Right atrium auricular region (tissue), 2 donors: ENCODE results near the gene TRIM40. TPM values are rescaled to one million over a fixed set of nuclear protein-coding genes. Genes with fewer than 3 reads are reported as not detected.

Experiments used
- DNase-seq: peaks from one replicate; pipeline ENCODE4 v3.0.0-alpha.2; 2019; ENCODE audit warnings: low spot score
- H3K27ac ChIP-seq, 2 donors: fragments of 200-600 bp; sonication (generic); 1 replicate in 1 of 2; 2 replicates in 1 of 2; pipeline ENCODE4 v1.5.1; 2016 to 2019
- H3K27me3 ChIP-seq, 2 donors: fragments of 200-600 bp; sonication (generic); one replicate each; pipeline versions ENCODE4 v1.5.1 to v1.6.0; 2017 to 2019
- H3K36me3 ChIP-seq: fragments of 200-600 bp; sonication (generic); one replicate; pipeline ENCODE4 v1.5.1; 2016
- H3K4me1 ChIP-seq, 2 donors: fragments of 200-600 bp; sonication (generic); one replicate each; pipeline versions ENCODE4 v1.5.1 to v1.6.0; 2017 to 2019
- H3K4me3 ChIP-seq, 2 donors: fragments of 200-600 bp; sonication (generic); 1 replicate in 1 of 2; 2 replicates in 1 of 2; pipeline ENCODE4 v1.5.1; 2017 to 2019; ENCODE audit warnings: mild to moderate bottlenecking in 1 of 2, moderate library complexity in 1 of 2
- H3K9me3 ChIP-seq, 2 donors: fragments of 200-600 bp; sonication (generic); one replicate each; pipeline ENCODE4 v1.5.1; 2019
- total RNA-seq, 2 donors: library from RNA; depleted of rRNA; stranded (reverse); fragments of >200 nt; gene quantifications; one replicate each; pipeline ENCODE4 v1.1.0, GENCODE V29; 2016
- TF ChIP-seq, protein P1 (sequence below), 2 donors: fragments of 200-600 bp; sonication (generic); IDR thresholded peaks; one replicate each; pipeline ENCODE4 v1.5.1; 2019; ENCODE audit warnings: antibody characterized with exemption in 2 of 2

Gene TRIM40
- total RNA-seq, 2 donors from 2014 or later = not detected

DNA sequence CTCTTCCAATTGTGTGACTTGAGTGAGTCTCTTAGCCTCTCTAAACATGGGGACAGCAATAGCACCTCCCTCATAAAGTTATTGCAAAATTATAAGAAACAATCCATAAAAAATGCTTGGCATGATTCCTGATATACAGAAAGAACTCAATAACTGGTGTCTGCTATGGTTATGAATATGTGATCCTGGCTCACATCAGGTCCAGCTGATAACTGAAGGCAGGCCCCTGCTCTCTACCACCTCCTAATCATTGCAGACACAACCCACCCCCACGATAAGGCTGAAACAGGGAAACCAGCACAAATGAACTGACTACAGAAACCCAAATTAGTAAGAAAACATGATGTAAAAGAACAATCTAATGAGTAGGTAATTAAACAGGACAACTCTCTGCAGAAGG is 32.8 kb downstream of the TRIM40 start:
- H3K4me1 ChIP-seq = peaks cover 0 to 5% of the 10 kb centered on the region in 2 donors
- H3K27me3 ChIP-seq = peaks cover 0 to 19% of the 10 kb centered on the region in 2 donors
- no peak for DNase-seq
- H3K9me3 ChIP-seq = no peaks in the 10 kb centered on the region
- TF ChIP-seq, protein P1, sequence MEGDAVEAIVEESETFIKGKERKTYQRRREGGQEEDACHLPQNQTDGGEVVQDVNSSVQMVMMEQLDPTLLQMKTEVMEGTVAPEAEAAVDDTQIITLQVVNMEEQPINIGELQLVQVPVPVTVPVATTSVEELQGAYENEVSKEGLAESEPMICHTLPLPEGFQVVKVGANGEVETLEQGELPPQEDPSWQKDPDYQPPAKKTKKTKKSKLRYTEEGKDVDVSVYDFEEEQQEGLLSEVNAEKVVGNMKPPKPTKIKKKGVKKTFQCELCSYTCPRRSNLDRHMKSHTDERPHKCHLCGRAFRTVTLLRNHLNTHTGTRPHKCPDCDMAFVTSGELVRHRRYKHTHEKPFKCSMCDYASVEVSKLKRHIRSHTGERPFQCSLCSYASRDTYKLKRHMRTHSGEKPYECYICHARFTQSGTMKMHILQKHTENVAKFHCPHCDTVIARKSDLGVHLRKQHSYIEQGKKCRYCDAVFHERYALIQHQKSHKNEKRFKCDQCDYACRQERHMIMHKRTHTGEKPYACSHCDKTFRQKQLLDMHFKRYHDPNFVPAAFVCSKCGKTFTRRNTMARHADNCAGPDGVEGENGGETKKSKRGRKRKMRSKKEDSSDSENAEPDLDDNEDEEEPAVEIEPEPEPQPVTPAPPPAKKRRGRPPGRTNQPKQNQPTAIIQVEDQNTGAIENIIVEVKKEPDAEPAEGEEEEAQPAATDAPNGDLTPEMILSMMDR (IDR thresholded peaks at IDR 0.05) = no peak
- H3K27ac ChIP-seq = no peak overlapping the region
- H3K4me3 ChIP-seq = no peak overlapping the region
- no peaks in the 10 kb centered on the region for H3K36me3 ChIP-seq

DNA sequence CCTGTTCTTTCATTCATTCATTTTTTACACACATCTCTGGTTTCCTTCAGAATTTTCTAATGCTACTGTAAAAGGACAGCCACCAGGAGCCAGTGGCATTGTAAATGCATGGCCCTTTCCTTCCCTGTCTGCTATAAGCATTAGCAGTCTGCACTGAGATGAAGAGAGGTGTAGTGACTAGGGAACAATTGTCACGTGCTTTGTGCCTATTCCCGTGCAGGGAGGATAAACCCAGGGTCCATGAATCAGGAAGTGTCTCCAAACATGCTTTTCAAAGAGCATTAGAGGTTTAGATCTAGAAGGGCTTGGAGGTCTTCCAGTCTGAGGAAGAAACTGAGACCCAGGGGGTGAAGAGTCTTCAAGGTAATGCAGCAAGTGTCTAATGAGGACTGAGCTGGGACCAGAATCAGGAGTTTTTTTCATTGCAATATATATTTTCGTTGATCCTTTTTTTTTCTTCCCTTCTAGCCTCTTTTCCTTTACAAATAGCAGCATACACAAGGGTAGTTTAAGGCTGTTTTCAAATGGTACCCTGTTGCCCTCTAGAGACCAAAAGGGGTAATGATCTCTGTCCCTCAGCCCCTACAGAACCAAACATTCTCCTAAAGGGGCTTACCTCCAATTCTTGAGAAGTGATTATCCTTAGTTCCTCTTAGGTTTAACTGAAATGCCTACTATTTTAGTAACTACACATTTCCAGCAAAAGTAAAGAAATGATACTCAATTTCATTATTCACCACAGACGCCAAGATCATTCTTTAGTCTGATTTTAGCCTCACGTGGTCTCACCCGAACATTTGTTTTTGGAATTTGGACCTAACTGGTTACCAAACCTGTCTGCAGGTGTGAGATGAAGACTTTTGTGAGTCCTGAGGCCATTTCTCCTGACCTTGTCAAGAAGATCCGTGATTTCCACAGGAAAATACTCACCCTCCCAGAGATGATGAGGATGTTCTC is 34.0 kb downstream of the TRIM40 start:
- H3K4me3 ChIP-seq = no peak overlapping the region
- H3K9me3 ChIP-seq = no peaks in the 10 kb centered on the region
- TF ChIP-seq, protein P1 (IDR thresholded peaks at IDR 0.05) = peak; percentile 55 to 69
- peaks cover 0 to 5% of the 10 kb centered on the region in 2 donors for H3K4me1 ChIP-seq
- no peaks in the 10 kb centered on the region for H3K36me3 ChIP-seq
- no peak overlapping the region for H3K27ac ChIP-seq
- no peak for DNase-seq
- H3K27me3 ChIP-seq = peaks cover 0 to 19% of the 10 kb centered on the region in 2 donors

GRCh38 chr6:30171677-30172471 is 35.9 kb downstream of the TRIM40 start:
- TF ChIP-seq, protein P1 (IDR thresholded peaks at IDR 0.05) = no peak
- no peak for DNase-seq
- peaks cover 0 to 19% of the 10 kb centered on the region in 2 donors for H3K27me3 ChIP-seq
- no peaks in the 10 kb centered on the region for H3K36me3 ChIP-seq
- H3K4me1 ChIP-seq = peaks cover 0 to 5% of the 10 kb centered on the region in 2 donors
- H3K4me3 ChIP-seq = peak overlapping the region in 1 of 2 donors; percentile 4
- H3K9me3 ChIP-seq = no peaks in the 10 kb centered on the region
- no peak overlapping the region for H3K27ac ChIP-seq

DNA sequence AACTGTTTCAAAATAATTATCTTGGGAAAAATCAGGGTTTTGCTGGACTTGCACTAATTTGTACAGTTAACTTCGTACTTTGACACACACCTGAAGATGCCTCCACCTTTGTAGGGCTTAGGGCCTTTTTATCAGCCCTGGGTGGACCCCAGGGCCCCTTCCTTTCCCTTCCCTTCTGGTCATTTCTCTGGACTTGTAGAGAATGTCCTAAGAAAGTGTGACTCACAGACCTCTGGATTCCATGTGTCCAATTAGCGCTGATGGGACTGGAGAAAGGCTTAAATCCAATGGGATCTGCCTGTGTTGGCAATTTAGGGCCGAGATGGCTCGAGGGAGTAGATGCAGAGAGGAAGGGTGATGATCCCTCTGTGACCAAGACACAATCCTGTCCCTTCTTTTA is 36.7 kb downstream of the TRIM40 start:
- TF ChIP-seq, protein P1 (IDR thresholded peaks at IDR 0.05) = no peak
- no peaks in the 10 kb centered on the region for H3K36me3 ChIP-seq
- H3K27me3 ChIP-seq = peaks cover 0 to 19% of the 10 kb centered on the region in 2 donors
- H3K4me3 ChIP-seq = no peak overlapping the region
- DNase-seq = no peak
- no peak overlapping the region for H3K27ac ChIP-seq
- no peaks in the 10 kb centered on the region for H3K9me3 ChIP-seq
- H3K4me1 ChIP-seq = peaks cover 0 to 5% of the 10 kb centered on the region in 2 donors

DNA sequence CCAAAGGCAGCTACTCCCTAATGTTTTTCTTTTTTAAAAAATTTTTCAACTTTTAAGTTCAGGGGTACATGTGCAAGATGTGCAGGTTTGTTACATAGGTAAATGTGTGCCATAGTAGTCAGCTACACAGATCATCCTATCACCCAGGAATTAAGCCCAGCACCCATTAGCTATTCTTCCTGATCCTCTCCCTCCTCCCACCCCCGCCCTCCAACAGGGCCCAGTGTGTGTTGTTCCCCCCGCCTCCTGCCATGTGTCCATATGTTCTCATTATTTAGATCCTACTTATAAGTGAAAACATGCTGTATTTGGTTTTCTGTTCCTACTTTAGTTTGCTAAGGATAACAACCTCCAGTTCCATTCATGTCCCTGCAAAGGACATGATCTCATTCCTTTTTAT is 39.8 kb downstream of the TRIM40 start:
- H3K36me3 ChIP-seq = no peaks in the 10 kb centered on the region
- H3K4me1 ChIP-seq = peaks cover 0 to 5% of the 10 kb centered on the region in 2 donors
- peaks cover 0 to 17% of the 10 kb centered on the region in 2 donors for H3K27me3 ChIP-seq
- peaks cover 0 to 8% of the 10 kb centered on the region in 2 donors for H3K9me3 ChIP-seq
- no peak overlapping the region for H3K27ac ChIP-seq
- TF ChIP-seq, protein P1 (IDR thresholded peaks at IDR 0.05) = no peak
- no peak overlapping the region for H3K4me3 ChIP-seq
- DNase-seq = no peak
